CD4-positive, alpha-beta T cell treated with Interleukin-15 for 1 hour (primary cell): ENCODE measurements around the gene PHACTR1.

ENCODE experiments used
- DNase-seq: peaks from one replicate; pipeline ENCODE4 v3.0.0-alpha.2; 2020

PHACTR1 gene

GRCh38 chr6:12865117-12865516 lies 148.6 kb downstream of the PHACTR1 start:
- no peak for DNase-seq

- DNase-seq: no peak
Measured at GRCh38 chr6:12865671-12866181, 149.2 kb downstream of the PHACTR1 start.

- DNase-seq: no peak
Measured at GRCh38 chr6:12866422-12867029, 150.0 kb downstream of the PHACTR1 start.

- no peak for DNase-seq
Measured at GRCh38 chr6:12869816-12870432, 153.4 kb downstream of the PHACTR1 start.

- DNase-seq: no peak
Measured at GRCh38 chr6:12873691-12874090, 157.1 kb downstream of the PHACTR1 start.

- DNase-seq: no peak
Measured at GRCh38 chr6:12875051-12875450, 158.5 kb downstream of the PHACTR1 start.

- DNase-seq: no peak
Measured at GRCh38 chr6:12878741-12879140, 162.2 kb downstream of the PHACTR1 start.

- no peak for DNase-seq
Measured at GRCh38 chr6:12882761-12883290, 166.3 kb downstream of the PHACTR1 start.

GRCh38 chr6:12884983-12885382 lies 168.4 kb downstream of the PHACTR1 start:
- no peak for DNase-seq

- no peak for DNase-seq
Measured at GRCh38 chr6:12886961-12887775, 170.6 kb downstream of the PHACTR1 start.

GRCh38 chr6:12890171-12890790 lies 173.7 kb downstream of the PHACTR1 start:
- DNase-seq: no peak

- DNase-seq: no peak
Measured at GRCh38 chr6:12891595-12891994, 175.0 kb downstream of the PHACTR1 start.

GRCh38 chr6:12892151-12892550 lies 175.6 kb downstream of the PHACTR1 start:
- DNase-seq: no peak

- no peak for DNase-seq
Measured at GRCh38 chr6:12893036-12893435, 176.5 kb downstream of the PHACTR1 start.

- DNase-seq: no peak
Measured at GRCh38 chr6:12895721-12896120, 179.2 kb downstream of the PHACTR1 start.

GRCh38 chr6:12896208-12896733 lies 179.7 kb downstream of the PHACTR1 start:
- DNase-seq: no peak

- DNase-seq: no peak
Measured at GRCh38 chr6:12898603-12899002, 182.0 kb downstream of the PHACTR1 start.

- DNase-seq: no peak
Measured at GRCh38 chr6:12899046-12899833, 182.7 kb downstream of the PHACTR1 start.

GRCh38 chr6:12903246-12903645 lies 186.7 kb downstream of the PHACTR1 start:
- DNase-seq: no peak

GRCh38 chr6:12909833-12910232 lies 193.3 kb downstream of the PHACTR1 start:
- DNase-seq: no peak

GRCh38 chr6:12911427-12911826 lies 194.9 kb downstream of the PHACTR1 start:
- no peak for DNase-seq

- DNase-seq: no peak
Measured at GRCh38 chr6:12913201-12913600, 196.6 kb downstream of the PHACTR1 start.
